Embryonic facial prominence (tissue), 1 donor: ENCODE measurements around the gene LRRC55.

ENCODE experiments used
- DNase-seq: peaks from one replicate; pipeline ENCODE4 v3.0.0-alpha.2; 2016; ENCODE audit errors: extremely low spot score

The LRRC55 gene

DNA sequence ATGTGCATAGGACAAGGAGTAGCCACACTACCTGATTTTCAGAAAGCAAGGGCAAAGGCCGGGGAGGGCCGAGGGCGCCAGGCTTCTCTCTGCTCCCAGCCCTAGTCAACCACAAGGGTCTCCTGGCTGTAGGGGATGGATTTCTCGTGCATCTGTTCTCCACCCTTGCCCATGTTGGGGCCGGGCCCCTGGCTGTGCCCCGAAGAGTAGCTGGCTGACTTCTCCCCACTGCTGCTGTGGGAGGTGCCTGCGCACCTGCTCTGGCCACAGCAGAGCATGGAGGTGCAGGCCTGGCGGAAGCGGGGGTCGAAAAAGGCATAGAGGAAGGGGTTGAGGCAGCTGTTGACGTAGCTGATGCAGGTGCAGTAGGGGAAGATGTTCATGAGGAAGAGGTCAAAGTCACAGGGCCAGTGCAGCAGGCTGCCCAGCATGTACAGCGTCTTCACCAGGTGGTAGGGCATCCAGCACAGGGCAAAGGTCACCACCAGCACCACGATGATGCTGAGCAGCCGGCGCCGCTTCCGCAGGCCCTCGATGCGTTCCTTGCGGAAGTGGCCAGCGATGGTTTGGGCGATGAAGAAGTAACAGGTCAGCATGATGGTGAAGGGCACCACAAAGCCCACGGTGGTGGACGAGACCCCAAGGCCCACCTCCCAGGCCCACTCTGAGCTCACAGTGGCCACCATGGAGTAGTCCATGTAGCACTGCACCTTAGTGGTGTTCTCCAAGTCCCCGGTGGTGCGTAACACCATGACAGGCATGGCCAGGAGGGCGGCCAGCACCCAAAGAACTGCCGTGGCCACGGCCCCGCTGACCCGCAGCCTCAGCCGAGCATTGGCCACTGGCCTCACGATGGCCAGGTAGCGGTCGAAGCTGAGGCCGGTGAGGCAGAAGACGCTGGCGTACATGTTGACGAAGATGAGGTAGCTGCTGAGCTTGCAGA is 54.3 kb downstream of the LRRC55 start:
- no peak for DNase-seq

DNA sequence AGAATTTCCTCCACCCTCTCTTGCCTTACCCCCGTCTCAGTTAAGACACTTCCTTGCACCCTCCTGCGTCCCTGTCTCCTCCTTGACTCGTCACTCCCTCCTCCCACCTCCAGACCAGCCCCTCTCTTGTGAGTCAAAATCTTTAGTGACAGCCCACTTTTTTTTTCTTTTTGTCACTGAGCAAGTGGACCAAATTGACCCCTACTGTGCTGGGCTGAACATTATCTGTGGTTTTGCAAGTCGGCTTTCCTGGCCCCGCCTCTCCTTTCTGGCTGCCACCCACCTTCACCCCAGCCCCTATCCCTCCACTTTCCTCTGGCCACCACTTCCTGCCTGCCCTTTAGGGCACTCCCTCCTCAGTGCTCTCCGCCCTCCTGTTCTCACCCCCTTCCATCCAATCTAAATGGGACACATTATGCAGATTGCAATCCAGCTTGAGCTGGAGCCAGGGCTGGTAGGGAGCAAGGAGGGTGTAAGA is 55.5 kb downstream of the LRRC55 start, which contains the start of gene APLNR:
Gene APLNR (minus strand): TSS at position 47 of the 478 bp plus-strand sequence. CDS start 246 bp downstream, outside the sequence.
- DNase-seq, result no peak

GRCh38 chr11:57239348-57239747 is 57.6 kb downstream of the LRRC55 start:
- no peak for DNase-seq

DNA sequence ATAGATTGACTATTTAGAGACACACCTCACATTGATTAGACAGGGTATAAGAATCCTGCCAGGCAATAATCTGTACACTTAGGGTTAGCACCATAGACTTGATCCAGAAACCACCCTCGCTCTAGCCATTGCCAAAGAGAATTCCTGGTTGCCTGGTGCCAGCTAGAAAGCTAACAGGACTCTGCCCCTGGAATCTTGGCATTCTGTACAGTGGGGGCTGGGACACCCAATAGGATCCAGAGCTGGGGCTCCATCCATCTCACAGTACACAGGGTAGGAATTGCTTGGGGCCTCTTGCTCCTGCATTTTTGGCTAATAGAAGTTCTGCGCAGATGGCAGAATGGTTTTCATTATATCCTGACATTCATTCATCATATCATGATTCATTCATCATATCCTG is 58.3 kb downstream of the LRRC55 start:
- no peak for DNase-seq

- DNase-seq, result no peak
Observed at GRCh38 chr11:57240757-57241156, 59.0 kb downstream of the LRRC55 start.
